GM10248 (cell line): Measurements from ENCODE around the gene CHST11.
A peak's percentile ranks its signal among the peaks of the same experiment; 100 is the strongest.

Experiments used
- CTCF ChIA-PET: fragments of 300-600 bp; sonication (Branson Sonifier 250); formaldehyde crosslinking; extraction: SDS; loops from one replicate; lab custom pipeline; 2021; ENCODE audit warnings: antibody characterized with exemption; lab: Yijun Ruan, JAX
- POLR2A ChIA-PET: fragments of 350-650 bp; sonication (Branson Sonifier 250); formaldehyde crosslinking; extraction: SDS; loops from one replicate; lab custom pipeline; 2020; ENCODE audit warnings: antibody characterized with exemption; lab: Yijun Ruan, JAX
- DNase-seq: peaks from one replicate; pipeline ENCODE4 v3.0.0; 2012; ENCODE audit errors: extremely low spot score
- CTCF ChIP-seq: IDR thresholded peaks from 2 replicates; pipeline ENCODE4 v1.5.1; 2012; ENCODE audit warnings: mild to moderate bottlenecking, low read depth; ENCODE audit errors: extremely low read depth, missing control alignments, control extremely low read depth

The CHST11 gene

GRCh38 chr12:104672501-104673265, 215.9 kb downstream of the CHST11 start:
- TF ChIP-seq CTCF, result no peak
- DNase-seq, result no peak
- POLR2A ChIA-PET, result no interaction called here
- CTCF ChIA-PET, result interaction anchor here (1.0 to 2.9 kb wide), 5 partner anchors 12 to 291 kb away, joined by 3 to 10 read pairs (median 4); no protein-coding TSS in a partner anchor

- ChIA-PET POLR2A (no interaction called here), CTCF (interaction anchor here (1.8 to 2.9 kb wide), 3 partner anchors 12 to 291 kb away, joined by 4 to 10 read pairs (median 9); no protein-coding TSS in a partner anchor)
- DNase-seq, result no peak
- TF ChIP-seq CTCF, result no peak
These were observed 216.5 kb downstream of the CHST11 start for GRCh38 chr12:104673294-104673693.

- ChIA-PET CTCF (interaction anchor here (0.9 to 1.0 kb wide), 2 partner anchors 9 to 292 kb away, joined by 3 read pairs; no protein-coding TSS in a partner anchor), POLR2A (no interaction called here)
- no peak for TF ChIP-seq CTCF
- no peak for DNase-seq
These were observed 217.1 kb downstream of the CHST11 start for GRCh38 chr12:104673696-104674482.

- ChIA-PET POLR2A (no interaction called here), CTCF (interaction anchor here (0.9 to 1.3 kb wide), 2 partner anchors 10 to 19 kb away, joined by 3 read pairs; no protein-coding TSS in a partner anchor)
- TF ChIP-seq CTCF, result no peak
- no peak for DNase-seq
These were observed 219.9 kb downstream of the CHST11 start for GRCh38 chr12:104676636-104677035.

- ChIA-PET POLR2A (no interaction called here), CTCF (interaction anchor here (0.9 to 1.3 kb wide), 2 partner anchors 10 to 18 kb away, joined by 3 read pairs; no protein-coding TSS in a partner anchor)
- no peak for DNase-seq
- TF ChIP-seq CTCF, result no peak
These were observed 220.8 kb downstream of the CHST11 start for GRCh38 chr12:104677441-104678089.

GRCh38 chr12:104680070-104680469, 223.3 kb downstream of the CHST11 start:
- TF ChIP-seq CTCF, result peak; percentile 62
- ChIA-PET POLR2A (interaction anchor here (0.5 kb wide), 1 partner anchor 430 kb away, joined by 5 read pairs; no protein-coding TSS in a partner anchor), CTCF (interaction anchor here (0.8 to 1.8 kb wide), 3 partner anchors 9 to 15 kb away, joined by 3 to 5 read pairs (median 5); no protein-coding TSS in a partner anchor)
- DNase-seq, result peak; percentile 55
